ENCODE results near the gene PHKG1. TPM values are rescaled to one million over a fixed set of nuclear protein-coding genes. Genes with fewer than 3 reads are reported as not detected.

The PHKG1 gene
- total and polyA plus RNA-seq, 10 of the 15 experiments (the other 5 are each of a cell fraction or from before 2014, with no cell fraction given): 0.08 to 1.6 (median 0.44) TPM

GRCh38 chr7:56079450-56080185, 13.1 kb downstream of the PHKG1 start:
- H3K27ac ChIP-seq (ENCODE audit: control insufficient read depth, insufficient read depth): no peak overlapping the region
- no peaks in the 10 kb centered on the region for H3K27me3 ChIP-seq (replicated peaks in 1 of 2; ENCODE audit: control insufficient read depth in 2 of 2, insufficient read depth in 2 of 2, low read length in 1 of 2)
- FAIRE-seq (no peak), DNase-seq (ENCODE audit: low read depth, low spot score) (no peak), ATAC-seq (no peak)
- SMC1A ChIA-PET (ENCODE audit: uncharacterized antibody, unreplicated experiment): no interaction called here
- no peaks in the 10 kb centered on the region for H3K79me2 ChIP-seq (ENCODE audit: control insufficient read depth, insufficient read depth, low read length)
- in situ Hi-C loops (cut with MboI) (no loop called here), intact Hi-C loops (cut with micrococcal nuclease; ENCODE audit: unreplicated experiment) (no loop called here)
- no peak overlapping the region for H3K9ac ChIP-seq (ENCODE audit: control insufficient read depth, insufficient read depth, low read length)
- CTCF ChIA-PET: interaction anchor here (0.6 kb wide), 1 partner anchor 9 kb away, joined by 3 read pairs; no protein-coding TSS in a partner anchor
- H2AFZ ChIP-seq (ENCODE audit: control insufficient read depth, low read depth, low read length): no peak overlapping the region
- no peak overlapping the region for H3K4me2 ChIP-seq (ENCODE audit: control insufficient read depth, insufficient read depth)
- TSS peak; percentile 72 for BruUV-seq (replicated peaks)
- no peaks in the 10 kb centered on the region for H3K4me1 ChIP-seq (ENCODE audit: control insufficient read depth, insufficient read depth, low read length)
- TF ChIP-seq KAT2A (conservative IDR thresholded peaks at IDR 0.05; ENCODE audit: control insufficient read depth, low read depth, low read length) (no peak), BMI1 (IDR thresholded peaks at IDR 0.05; ENCODE audit: borderline replicate concordance) (no peak), RAD21 (IDR thresholded peaks at IDR 0.05; ENCODE audit: insufficient read depth, low read depth, low read length) (no peak), RUNX3 (IDR thresholded peaks at IDR 0.05; ENCODE audit: low read length) (no peak)
- TF ChIP-seq, protein P1, sequence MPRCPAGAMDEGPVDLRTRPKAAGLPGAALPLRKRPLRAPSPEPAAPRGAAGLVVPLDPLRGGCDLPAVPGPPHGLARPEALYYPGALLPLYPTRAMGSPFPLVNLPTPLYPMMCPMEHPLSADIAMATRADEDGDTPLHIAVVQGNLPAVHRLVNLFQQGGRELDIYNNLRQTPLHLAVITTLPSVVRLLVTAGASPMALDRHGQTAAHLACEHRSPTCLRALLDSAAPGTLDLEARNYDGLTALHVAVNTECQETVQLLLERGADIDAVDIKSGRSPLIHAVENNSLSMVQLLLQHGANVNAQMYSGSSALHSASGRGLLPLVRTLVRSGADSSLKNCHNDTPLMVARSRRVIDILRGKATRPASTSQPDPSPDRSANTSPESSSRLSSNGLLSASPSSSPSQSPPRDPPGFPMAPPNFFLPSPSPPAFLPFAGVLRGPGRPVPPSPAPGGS (IDR thresholded peaks at IDR 0.05; ENCODE audit: borderline replicate concordance, insufficient read depth, low read depth, low read length, poor library complexity, severe bottlenecking): no peak
- H3K4me3 ChIP-seq: no peak overlapping the region
- no peaks in the 10 kb centered on the region for H3K9me3 ChIP-seq (replicated peaks; ENCODE audit: control insufficient read depth, insufficient read depth, low read length)
- H4K20me1 ChIP-seq (ENCODE audit: control insufficient read depth, insufficient read depth): no peaks in the 10 kb centered on the region
- 94% methylated on average over 12 of the region's 12 CpGs for WGBS (ENCODE audit: insufficient coverage, insufficient replicate concordance, low lambda C conversion rate, missing lambda C conversion rate)
- peaks cover 3 to 5% of the 10 kb centered on the region in 2 experiments for H3K36me3 ChIP-seq (ENCODE audit: control insufficient read depth in 2 of 2, insufficient read depth in 2 of 2, low read length in 1 of 2)
- RAD21 ChIA-PET (ENCODE audit: unreplicated experiment): no interaction called here
- POLR2A ChIA-PET: no interaction called here
